GM06990 (cell line): ENCODE results near the gene FAM120B.

Source experiments
- DNase-seq: peaks from one replicate; pipeline ENCODE4 v3.0.0-alpha.2; 2011; ENCODE audit not compliant: insufficient read length; ENCODE audit errors: extremely low read depth
- H3K27me3 ChIP-seq: replicated peaks from 2 replicates; pipeline ENCODE4 v1.6.0; 2011; ENCODE audit warnings: low read length; ENCODE audit not compliant: control insufficient read depth, insufficient read depth
- H3K36me3 ChIP-seq: 2 replicates; pipeline ENCODE4 v1.5.1; 2011; ENCODE audit warnings: low read length; ENCODE audit not compliant: control insufficient read depth, insufficient read depth
- H3K4me3 ChIP-seq: replicated peaks from 2 replicates; pipeline ENCODE4 v1.5.1; 2011; ENCODE audit warnings: low read depth, mild to moderate bottlenecking, control low read depth, low read length
- CTCF ChIP-seq: IDR thresholded peaks from 2 replicates; pipeline ENCODE4 v1.5.1; 2011; ENCODE audit warnings: low read length, control low read depth, mild to moderate bottlenecking, inconsistent platforms; ENCODE audit not compliant: insufficient read depth, poor library complexity, severe bottlenecking

The FAM120B gene

GRCh38 chr6:170423030-170423429 lies 116.5 kb downstream of the FAM120B start:
- no peaks in the 10 kb centered on the region for H3K27me3 ChIP-seq
- TF ChIP-seq CTCF, result no peak
- no peak overlapping the region for H3K4me3 ChIP-seq
- no peaks in the 10 kb centered on the region for H3K36me3 ChIP-seq
- DNase-seq, result no peak

GRCh38 chr6:170423814-170424603 lies 117.5 kb downstream of the FAM120B start:
- no peak overlapping the region for H3K4me3 ChIP-seq
- TF ChIP-seq CTCF, result no peak
- no peak for DNase-seq
- no peaks in the 10 kb centered on the region for H3K36me3 ChIP-seq
- no peaks in the 10 kb centered on the region for H3K27me3 ChIP-seq

GRCh38 chr6:170424604-170425126 lies 118.1 kb downstream of the FAM120B start:
- H3K36me3 ChIP-seq, result no peaks in the 10 kb centered on the region
- no peak overlapping the region for H3K4me3 ChIP-seq
- no peaks in the 10 kb centered on the region for H3K27me3 ChIP-seq
- no peak for DNase-seq
- no peak for TF ChIP-seq CTCF

- Histone ChIP-seq H3K36me3 (no peaks in the 10 kb centered on the region), H3K4me3 (no peak overlapping the region), H3K27me3 (no peaks in the 10 kb centered on the region)
- DNase-seq, result no peak
- no peak for TF ChIP-seq CTCF
Observed at GRCh38 chr6:170429450-170429849, 122.9 kb downstream of the FAM120B start.

- H3K27me3 ChIP-seq, result no peaks in the 10 kb centered on the region; the same call in 1 of the 2 replicates
- DNase-seq, result no peak
- TF ChIP-seq CTCF, result no peak
Observed at GRCh38 chr6:170433163-170434116, 126.9 kb downstream of the FAM120B start.

More at GRCh38 chr6:170433163-170434116, 126.9 kb downstream of the FAM120B start:
- H3K4me3 ChIP-seq, result no peak overlapping the region
- no peaks in the 10 kb centered on the region for H3K36me3 ChIP-seq
